HG02763 (cell line): ENCODE measurements around the gene ANO6.
"Not testable (repeated sequence)": the region's sequence is repeated elsewhere in the genome, so short reads cannot be mapped to it uniquely, and the experiment has no call there.

Experiments
- ATAC-seq: cut with Tn5 transposase; IDR thresholded peaks from one replicate; pipeline ENCODE4 v1.9.1; 2021; ENCODE audit warnings: mild to moderate bottlenecking, moderate library complexity; ENCODE audit not compliant: unreplicated experiment

Gene ANO6

GRCh38 chr12:45235087-45236025 lies 19.5 kb downstream of the ANO6 start:
- no peak for ATAC-seq

GRCh38 chr12:45236383-45236782 lies 20.5 kb downstream of the ANO6 start:
- not testable (repeated sequence) for ATAC-seq

- no peak for ATAC-seq
These were observed 26.3 kb downstream of the ANO6 start for GRCh38 chr12:45242180-45242579.

GRCh38 chr12:45243963-45244362 lies 28.1 kb downstream of the ANO6 start:
- no peak for ATAC-seq

- ATAC-seq, result peak; percentile 81
These were observed 28.9 kb downstream of the ANO6 start for GRCh38 chr12:45244561-45245343.

- ATAC-seq, result no peak
These were observed 30.3 kb downstream of the ANO6 start for GRCh38 chr12:45246236-45246635.

- no peak for ATAC-seq
These were observed 31.7 kb downstream of the ANO6 start for GRCh38 chr12:45247589-45247988.

- ATAC-seq, result no peak
These were observed 32.2 kb downstream of the ANO6 start for GRCh38 chr12:45248095-45248494.

GRCh38 chr12:45254254-45254653 lies 38.4 kb downstream of the ANO6 start:
- ATAC-seq, result no peak

- ATAC-seq, result no peak
These were observed 40.8 kb downstream of the ANO6 start for GRCh38 chr12:45256721-45257120.

- peak; percentile 77 for ATAC-seq
These were observed 41.5 kb downstream of the ANO6 start for GRCh38 chr12:45257185-45257930.

GRCh38 chr12:45259675-45260074 lies 43.8 kb downstream of the ANO6 start:
- ATAC-seq, result no peak

- ATAC-seq, result no peak
These were observed 44.4 kb downstream of the ANO6 start for GRCh38 chr12:45260104-45260815.

GRCh38 chr12:45260854-45261253 lies 45.0 kb downstream of the ANO6 start:
- ATAC-seq, result no peak

- not testable (repeated sequence) for ATAC-seq
These were observed 46.3 kb downstream of the ANO6 start for GRCh38 chr12:45262185-45262584.

- no peak for ATAC-seq
These were observed 47.7 kb downstream of the ANO6 start for GRCh38 chr12:45263587-45263986.

GRCh38 chr12:45268672-45269411 lies 52.9 kb downstream of the ANO6 start:
- no peak for ATAC-seq

GRCh38 chr12:45269412-45269751 lies 53.5 kb downstream of the ANO6 start:
- ATAC-seq, result no peak

- ATAC-seq, result no peak
These were observed 55.1 kb downstream of the ANO6 start for GRCh38 chr12:45270951-45271350.

GRCh38 chr12:45273717-45274271 lies 57.9 kb downstream of the ANO6 start:
- ATAC-seq, result no peak
